ENCODE measurements around the gene SSBP2. TPM values are rescaled to one million over a fixed set of nuclear protein-coding genes. Genes with fewer than 3 reads are reported as not detected.
A peak's percentile ranks its signal among the peaks of the same experiment; 100 is the strongest.

SSBP2 gene
- total RNA-seq, 1 donor: 15.5 TPM

DNA sequence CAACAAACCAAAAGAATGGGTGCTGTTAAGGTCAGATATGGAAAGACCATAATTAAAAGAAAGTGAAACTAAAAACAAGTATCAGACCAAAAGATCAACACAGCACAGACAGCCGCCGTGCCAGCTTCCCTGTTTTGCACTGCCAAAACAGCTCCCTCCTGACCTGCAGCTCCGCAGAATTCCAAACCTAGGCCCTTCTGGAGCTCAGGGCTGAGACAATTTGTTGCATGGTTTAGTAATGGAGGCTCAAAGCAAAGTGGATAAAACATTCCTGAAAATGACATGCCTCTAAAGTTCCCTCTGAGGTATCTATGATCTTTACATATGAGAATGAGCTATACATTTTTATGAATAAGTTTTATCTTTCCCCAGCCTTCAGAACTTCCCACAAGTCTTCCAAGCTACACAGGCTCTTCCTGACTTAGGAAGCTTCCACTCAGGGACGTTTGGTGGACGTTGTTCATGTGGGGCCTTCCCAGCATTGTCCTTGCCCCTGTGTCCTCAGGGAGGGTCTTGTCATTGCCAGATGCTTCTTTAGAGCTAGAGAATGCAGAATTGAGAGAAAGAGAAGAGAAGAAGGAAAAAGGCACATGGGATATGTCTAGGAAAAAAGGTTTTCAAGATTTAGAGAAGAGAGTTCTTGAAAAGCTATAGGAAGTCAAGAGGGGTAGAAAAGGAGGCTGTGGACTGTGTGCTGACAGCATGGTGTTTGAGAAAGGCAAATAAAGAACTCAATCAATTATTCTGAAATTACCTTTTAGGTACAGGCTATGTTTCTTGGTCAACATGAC is 28.4 kb upstream of the SSBP2 start:
- no peak for TF ChIP-seq CTCF (IDR thresholded peaks at IDR 0.05; ENCODE audit: insufficient read depth, low read depth, low read length)

DNA sequence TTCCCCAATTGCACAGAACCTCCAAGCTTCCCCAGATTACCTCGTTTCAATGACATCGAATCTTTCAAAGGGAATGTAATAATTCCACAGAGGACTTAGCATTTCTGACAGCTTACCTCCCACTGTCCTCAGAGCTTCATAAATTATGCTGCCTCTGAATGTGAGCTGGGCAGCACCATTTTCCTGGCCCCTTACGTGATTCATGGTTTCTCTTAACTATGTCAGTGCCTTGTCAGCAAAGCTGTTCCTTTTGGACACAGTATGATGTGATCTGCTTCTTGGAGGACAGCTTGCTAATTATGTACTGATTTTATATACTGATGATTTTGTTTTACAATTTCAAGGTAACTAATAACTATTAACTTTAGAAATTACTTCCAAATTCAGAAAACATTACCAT is 27.7 kb upstream of the SSBP2 start:
- DNase-seq (ENCODE audit: low read depth): no peak
- H3K4me3 ChIP-seq (ENCODE audit: low read depth, low read length): peak overlapping the region; percentile 19
- TF ChIP-seq CTCF (IDR thresholded peaks at IDR 0.05; ENCODE audit: insufficient read depth, low read depth, low read length): no peak

More for the DNA sequence above, 28.4 kb upstream of the SSBP2 start:
- peak overlapping the region; percentile 19 for H3K4me3 ChIP-seq (ENCODE audit: low read depth, low read length)
- DNase-seq (ENCODE audit: low read depth): peak; percentile 59

DNA sequence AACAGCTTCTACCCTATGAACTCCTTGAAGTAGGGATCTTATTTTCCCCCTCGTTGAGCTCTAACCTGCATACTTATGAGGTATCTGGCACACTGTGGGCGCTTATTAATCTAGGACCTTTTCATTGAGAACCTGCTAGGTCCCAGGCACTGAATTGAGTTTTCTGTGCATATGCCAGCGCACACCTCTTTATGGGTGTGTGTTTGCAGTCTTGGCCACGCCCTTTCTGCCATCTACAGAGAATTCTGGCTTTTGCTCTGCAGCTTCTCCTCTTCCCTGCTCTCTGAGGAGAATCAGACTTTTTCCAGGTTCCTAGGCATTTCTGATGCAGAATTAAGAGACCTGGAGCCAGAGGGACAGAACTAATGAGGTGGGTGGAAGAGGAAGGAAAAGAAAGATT is 25.4 kb upstream of the SSBP2 start:
- no peak overlapping the region for H3K4me3 ChIP-seq (ENCODE audit: low read depth, low read length)
- no peak for TF ChIP-seq CTCF (IDR thresholded peaks at IDR 0.05; ENCODE audit: insufficient read depth, low read depth, low read length)
- DNase-seq (ENCODE audit: low read depth): no peak

- H3K4me3 ChIP-seq (ENCODE audit: low read depth, low read length): no peak overlapping the region
- DNase-seq (ENCODE audit: low read depth): no peak
- no peak for TF ChIP-seq CTCF (IDR thresholded peaks at IDR 0.05; ENCODE audit: insufficient read depth, low read depth, low read length)
These were observed 23.5 kb upstream of the SSBP2 start for GRCh38 chr5:81774374-81774773.

GRCh38 chr5:81773574-81773973 is 22.7 kb upstream of the SSBP2 start:
- no peak for DNase-seq (ENCODE audit: low read depth)
- H3K4me3 ChIP-seq (ENCODE audit: low read depth, low read length): no peak overlapping the region
- TF ChIP-seq CTCF (IDR thresholded peaks at IDR 0.05; ENCODE audit: insufficient read depth, low read depth, low read length): no peak

- no peak for DNase-seq (ENCODE audit: low read depth)
- TF ChIP-seq CTCF (IDR thresholded peaks at IDR 0.05; ENCODE audit: insufficient read depth, low read depth, low read length): no peak
- no peak overlapping the region for H3K4me3 ChIP-seq (ENCODE audit: low read depth, low read length)
These were observed 22.3 kb upstream of the SSBP2 start for GRCh38 chr5:81773161-81773560.

GRCh38 chr5:81772488-81772887 is 21.6 kb upstream of the SSBP2 start:
- no peak for DNase-seq (ENCODE audit: low read depth)
- H3K4me3 ChIP-seq (ENCODE audit: low read depth, low read length): no peak overlapping the region
- no peak for TF ChIP-seq CTCF (IDR thresholded peaks at IDR 0.05; ENCODE audit: insufficient read depth, low read depth, low read length)
